ENCODE results near the gene HAAO.

HAAO gene

GRCh38 chr2:42754021-42754775, 38.2 kb downstream of the HAAO start:
- TF ChIP-seq GABPA (IDR thresholded peaks at IDR 0.05; ENCODE audit: low read depth) (no peak), REST (IDR thresholded peaks at IDR 0.05; ENCODE audit: insufficient replicate concordance, low read depth) (no peak), POLR2AphosphoS5 (IDR thresholded peaks at IDR 0.05; ENCODE audit: low read depth) (no peak), SPI1 (IDR thresholded peaks at IDR 0.05; ENCODE audit: borderline replicate concordance, low read depth) (no peak)
- TF ChIP-seq, protein P1, sequence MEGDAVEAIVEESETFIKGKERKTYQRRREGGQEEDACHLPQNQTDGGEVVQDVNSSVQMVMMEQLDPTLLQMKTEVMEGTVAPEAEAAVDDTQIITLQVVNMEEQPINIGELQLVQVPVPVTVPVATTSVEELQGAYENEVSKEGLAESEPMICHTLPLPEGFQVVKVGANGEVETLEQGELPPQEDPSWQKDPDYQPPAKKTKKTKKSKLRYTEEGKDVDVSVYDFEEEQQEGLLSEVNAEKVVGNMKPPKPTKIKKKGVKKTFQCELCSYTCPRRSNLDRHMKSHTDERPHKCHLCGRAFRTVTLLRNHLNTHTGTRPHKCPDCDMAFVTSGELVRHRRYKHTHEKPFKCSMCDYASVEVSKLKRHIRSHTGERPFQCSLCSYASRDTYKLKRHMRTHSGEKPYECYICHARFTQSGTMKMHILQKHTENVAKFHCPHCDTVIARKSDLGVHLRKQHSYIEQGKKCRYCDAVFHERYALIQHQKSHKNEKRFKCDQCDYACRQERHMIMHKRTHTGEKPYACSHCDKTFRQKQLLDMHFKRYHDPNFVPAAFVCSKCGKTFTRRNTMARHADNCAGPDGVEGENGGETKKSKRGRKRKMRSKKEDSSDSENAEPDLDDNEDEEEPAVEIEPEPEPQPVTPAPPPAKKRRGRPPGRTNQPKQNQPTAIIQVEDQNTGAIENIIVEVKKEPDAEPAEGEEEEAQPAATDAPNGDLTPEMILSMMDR (IDR thresholded peaks at IDR 0.05; ENCODE audit: insufficient read depth, low read length): no peak
- Histone ChIP-seq H3K27me3 (ENCODE audit: insufficient read depth, poor library complexity, severe bottlenecking) (no peaks in the 10 kb centered on the region), H3K27ac (replicated peaks) (no peak overlapping the region), H3K4me3 (replicated peaks; ENCODE audit: insufficient read depth, low read length) (no peak overlapping the region)
- peak in 1 of 2 experiments; percentile 18 for DNase-seq (ENCODE audit: low read depth in 1 of 2, low spot score in 1 of 2)

GRCh38 chr2:42752816-42753813, 39.3 kb downstream of the HAAO start:
- H3K27ac ChIP-seq (replicated peaks): peak overlapping the region; percentile 47
- no peak overlapping the region for H3K4me3 ChIP-seq (replicated peaks; ENCODE audit: insufficient read depth, low read length)
- no peak for TF ChIP-seq POLR2AphosphoS5 (IDR thresholded peaks at IDR 0.05; ENCODE audit: low read depth)
- no peak for TF ChIP-seq GABPA (IDR thresholded peaks at IDR 0.05; ENCODE audit: low read depth)
- TF ChIP-seq SPI1 (IDR thresholded peaks at IDR 0.05; ENCODE audit: borderline replicate concordance, low read depth): no peak
- DNase-seq (ENCODE audit: low read depth in 1 of 2, low spot score in 1 of 2): peak in 1 of 2 experiments; percentile 68
- H3K27me3 ChIP-seq (ENCODE audit: insufficient read depth, poor library complexity, severe bottlenecking): no peaks in the 10 kb centered on the region

DNA sequence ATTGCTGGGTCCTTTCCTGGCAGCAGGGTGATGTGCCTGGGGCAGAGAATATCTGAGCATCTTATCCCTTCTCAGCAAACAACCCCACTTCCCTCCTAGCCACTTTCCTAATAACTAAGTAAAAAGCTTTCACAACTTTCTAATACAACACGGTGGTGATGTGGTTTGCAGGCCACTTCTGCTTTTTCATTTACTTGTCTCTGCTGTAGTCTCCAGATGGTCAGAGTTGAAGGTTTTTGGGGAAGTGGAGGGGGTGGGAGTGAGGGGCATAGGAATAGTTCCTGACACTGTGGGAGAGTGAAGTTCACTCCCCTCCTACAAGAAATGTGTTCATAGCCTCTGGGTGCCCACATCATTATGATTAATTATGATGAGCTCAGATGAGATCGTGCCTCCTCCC, 40.1 kb downstream of the HAAO start:
- peak overlapping the region; percentile 47 for H3K27ac ChIP-seq (replicated peaks)
- peak; percentile 49 to 95 for DNase-seq (ENCODE audit: low read depth in 1 of 2, low spot score in 1 of 2)
- TF ChIP-seq, protein P1 (IDR thresholded peaks at IDR 0.05; ENCODE audit: insufficient read depth, low read length): no peak
- TF ChIP-seq POLR2AphosphoS5 (IDR thresholded peaks at IDR 0.05; ENCODE audit: low read depth): peak; percentile 87
- peak; percentile 100 for TF ChIP-seq SPI1 (IDR thresholded peaks at IDR 0.05; ENCODE audit: borderline replicate concordance, low read depth)
- no peak for TF ChIP-seq REST (IDR thresholded peaks at IDR 0.05; ENCODE audit: insufficient replicate concordance, low read depth)
- TF ChIP-seq GABPA (IDR thresholded peaks at IDR 0.05; ENCODE audit: low read depth): 0 out of 2 replicates have a peak, but pooled peaks have one; percentile 13
- H3K27me3 ChIP-seq (ENCODE audit: insufficient read depth, poor library complexity, severe bottlenecking): no peaks in the 10 kb centered on the region
- no peak overlapping the region for H3K4me3 ChIP-seq (replicated peaks; ENCODE audit: insufficient read depth, low read length)

GRCh38 chr2:42748840-42749239, 43.5 kb downstream of the HAAO start:
- H3K27ac ChIP-seq (replicated peaks): no peak overlapping the region

More at GRCh38 chr2:42748840-42749239, 43.5 kb downstream of the HAAO start:
- Histone ChIP-seq H3K27me3 (ENCODE audit: insufficient read depth, poor library complexity, severe bottlenecking) (no peaks in the 10 kb centered on the region), H3K4me3 (replicated peaks; ENCODE audit: insufficient read depth, low read length) (no peak overlapping the region)
- TF ChIP-seq REST (IDR thresholded peaks at IDR 0.05; ENCODE audit: insufficient replicate concordance, low read depth): peak; percentile 86
- no peak for TF ChIP-seq SPI1 (IDR thresholded peaks at IDR 0.05; ENCODE audit: borderline replicate concordance, low read depth)
- no peak for DNase-seq (ENCODE audit: low read depth in 1 of 2, low spot score in 1 of 2)

Data from HL-60 (cell line).